ENCODE measurements around the gene GLCE.

- TF ChIP-seq CTCF (IDR thresholded peaks at IDR 0.05) (no peak), POLR2A (IDR thresholded peaks at IDR 0.05) (no peak)
Observed at GRCh38 chr15:69244798-69245197, 84.4 kb downstream of the GLCE start.
